ENCODE measurements around the gene SMARCC2.

SMARCC2 gene

DNA sequence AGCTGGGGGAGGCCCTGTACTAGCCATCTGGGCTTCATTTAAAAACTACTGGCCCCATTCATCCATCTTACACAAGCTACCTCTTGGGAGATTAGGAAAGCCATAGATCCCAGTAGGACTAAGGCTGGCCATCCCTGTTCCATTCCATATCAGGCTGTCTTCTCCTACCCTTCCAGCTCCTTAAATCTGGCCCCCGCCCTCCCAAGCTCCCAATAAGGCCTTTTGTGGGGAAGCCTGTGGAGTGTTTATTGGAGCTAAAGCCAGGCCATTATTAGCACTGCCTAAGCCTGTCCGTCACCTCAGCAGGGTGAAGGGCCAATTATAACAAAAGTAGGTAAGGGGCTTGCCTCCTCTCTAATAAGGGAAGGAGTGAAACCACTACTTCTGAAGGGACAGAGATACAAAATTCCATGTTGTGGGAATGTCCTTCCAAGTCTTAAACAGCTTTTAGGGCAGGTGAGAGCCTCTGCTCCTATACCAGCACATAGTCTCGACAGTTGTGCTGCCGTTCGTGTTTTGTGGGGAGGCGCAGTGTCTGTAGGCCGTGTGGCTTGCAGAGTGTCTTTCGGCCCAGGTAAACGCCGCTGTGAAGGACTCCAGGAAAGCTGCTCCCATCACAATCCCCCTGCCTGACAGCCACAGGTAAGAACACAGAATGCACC is 27.5 kb downstream of the SMARCC2 start:
- in situ Hi-C loops (cut with HindIII; ENCODE audit: low sequenced_read_pairs): no loop called here
- DNase-seq (ENCODE audit: low read depth): no peak
- TF ChIP-seq CTCF (IDR thresholded peaks at IDR 0.05; ENCODE audit: low read depth, low read length, missing control alignments): no peak
- no peak overlapping the region for H3K4me3 ChIP-seq (ENCODE audit: low read depth, low read length)

GRCh38 chr12:56160894-56161689 is 28.2 kb downstream of the SMARCC2 start:
- no peak for DNase-seq (ENCODE audit: low read depth)
- no peak for TF ChIP-seq CTCF (IDR thresholded peaks at IDR 0.05; ENCODE audit: low read depth, low read length, missing control alignments)
- in situ Hi-C loops (cut with HindIII; ENCODE audit: low sequenced_read_pairs): no loop called here
- H3K4me3 ChIP-seq (ENCODE audit: low read depth, low read length): peak overlapping the region; percentile 90

DNA sequence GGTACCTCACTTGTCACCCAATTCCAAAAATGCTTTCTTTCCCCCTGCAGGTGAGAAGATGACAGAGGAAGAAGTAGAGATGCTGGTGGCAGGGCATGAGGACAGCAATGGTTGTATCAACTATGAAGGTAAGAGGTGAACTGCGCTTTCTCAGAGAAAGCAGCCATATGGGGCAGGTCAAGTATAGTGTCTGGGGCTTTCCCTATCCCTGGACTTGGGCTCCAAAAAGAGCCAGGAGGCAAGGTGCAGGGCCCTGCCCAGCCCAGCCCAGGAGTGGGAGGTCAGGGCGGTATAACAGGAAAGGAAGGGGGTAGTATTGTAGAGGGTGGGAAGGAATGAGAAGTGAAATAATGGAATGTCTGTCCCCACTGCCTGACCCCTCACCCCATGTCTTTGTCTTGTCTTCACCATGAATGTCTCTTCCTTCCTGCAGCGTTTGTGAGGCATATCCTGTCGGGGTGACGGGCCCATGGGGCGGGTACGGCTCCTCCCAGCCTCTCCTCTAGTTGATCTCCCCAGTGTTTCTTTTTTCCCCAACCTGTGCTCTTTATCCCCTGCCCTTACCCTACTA is 29.0 kb downstream of the SMARCC2 start:
- in situ Hi-C loops (cut with HindIII; ENCODE audit: low sequenced_read_pairs): no loop called here
- TF ChIP-seq CTCF (IDR thresholded peaks at IDR 0.05; ENCODE audit: low read depth, low read length, missing control alignments): no peak
- peak overlapping the region; percentile 90 for H3K4me3 ChIP-seq (ENCODE audit: low read depth, low read length)
- no peak for DNase-seq (ENCODE audit: low read depth)

- TF ChIP-seq CTCF (IDR thresholded peaks at IDR 0.05; ENCODE audit: low read depth, low read length, missing control alignments): no peak
- in situ Hi-C loops (cut with HindIII; ENCODE audit: low sequenced_read_pairs): no loop called here
- DNase-seq (ENCODE audit: low read depth): no peak
- H3K4me3 ChIP-seq (ENCODE audit: low read depth, low read length): peak overlapping the region; percentile 90
Measured at GRCh38 chr12:56159482-56160192, 29.6 kb downstream of the SMARCC2 start.

DNA sequence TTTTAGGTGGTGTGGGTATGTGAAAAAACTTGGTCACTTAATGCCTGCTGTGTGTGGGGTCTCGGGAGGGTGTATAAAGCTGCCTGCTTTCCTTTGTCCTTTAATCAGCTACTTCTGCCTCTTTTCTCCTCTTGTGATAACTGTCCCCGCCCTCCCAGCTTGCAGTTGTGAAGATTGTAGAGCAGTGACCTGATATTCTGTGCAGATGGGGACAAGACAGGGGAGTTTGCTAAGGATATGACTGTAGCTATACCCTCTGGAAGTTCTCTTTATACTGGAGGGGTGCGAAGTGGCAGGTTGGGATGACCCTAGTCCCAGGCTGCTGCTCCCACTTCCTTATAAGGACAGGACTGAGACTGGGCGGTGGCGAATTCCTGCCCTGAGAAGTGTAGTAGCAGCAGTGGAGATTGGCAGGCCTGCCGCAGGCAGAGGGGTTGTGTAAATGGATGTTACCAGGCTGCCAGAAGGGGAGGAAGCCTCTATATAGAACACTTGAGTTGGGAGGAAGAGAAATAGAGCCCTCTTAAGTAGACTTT is 30.3 kb downstream of the SMARCC2 start:
- DNase-seq (ENCODE audit: low read depth): peak; percentile 18
- peak overlapping the region; percentile 90 for H3K4me3 ChIP-seq (ENCODE audit: low read depth, low read length)
- in situ Hi-C loops (cut with HindIII; ENCODE audit: low sequenced_read_pairs): no loop called here
- no peak for TF ChIP-seq CTCF (IDR thresholded peaks at IDR 0.05; ENCODE audit: low read depth, low read length, missing control alignments)
